ENCODE results near the gene INCENP. TPM values are rescaled to one million over a fixed set of nuclear protein-coding genes. Genes with fewer than 3 reads are reported as not detected.

INCENP gene
- total RNA-seq, 1 experiment from 2014 or later, result 56.2 TPM

GRCh38 chr11:62153617-62154016 is 29.8 kb downstream of the INCENP start:
- Mint-ChIP-seq H3K4me3 (ENCODE audit: unreplicated experiment) (no peak overlapping the region), H3K9me3 (ENCODE audit: unreplicated experiment) (no peaks in the 10 kb centered on the region), H3K27ac (ENCODE audit: low read depth, unreplicated experiment) (no peak overlapping the region), H3K36me3 (ENCODE audit: insufficient read depth, unreplicated experiment) (peaks cover 10% of the 10 kb centered on the region), H3K27me3 (ENCODE audit: insufficient read depth, unreplicated experiment) (peaks cover 3% of the 10 kb centered on the region), H3K4me1 (ENCODE audit: insufficient read depth, unreplicated experiment) (no peaks in the 10 kb centered on the region)
- DNase-seq (ENCODE audit: unreplicated experiment), result no peak
- no peak for TF ChIP-seq CTCF (IDR thresholded peaks at IDR 0.05; ENCODE audit: unreplicated experiment)
- ChIA-PET POLR2A (interaction anchor here (0.7 kb wide), 1 partner anchor 16 kb away, joined by 3 read pairs; no protein-coding TSS in a partner anchor), CTCF (interaction anchor here (1.8 kb wide), 1 partner anchor 18 kb away, joined by 4 read pairs; no protein-coding TSS in a partner anchor)
- no TSS peak for BruUV-seq (replicated peaks)
- intact Hi-C loops (cut with micrococcal nuclease), result no loop called here

GRCh38 chr11:62157603-62158002 is 33.8 kb downstream of the INCENP start:
- Mint-ChIP-seq H3K27me3 (ENCODE audit: insufficient read depth, unreplicated experiment) (peaks cover 43% of the 10 kb centered on the region), H3K4me1 (ENCODE audit: insufficient read depth, unreplicated experiment) (no peaks in the 10 kb centered on the region), H3K9me3 (ENCODE audit: unreplicated experiment) (no peaks in the 10 kb centered on the region), H3K36me3 (ENCODE audit: insufficient read depth, unreplicated experiment) (no peaks in the 10 kb centered on the region), H3K27ac (ENCODE audit: low read depth, unreplicated experiment) (no peak overlapping the region), H3K4me3 (ENCODE audit: unreplicated experiment) (no peak overlapping the region)
- no peak for DNase-seq (ENCODE audit: unreplicated experiment)
- ChIA-PET POLR2A (interaction anchor here (0.7 kb wide), 1 partner anchor 802 kb away, joined by 3 read pairs; no protein-coding TSS in a partner anchor), CTCF (interaction anchor here (1.6 kb wide), 1 partner anchor 14 kb away, joined by 8 read pairs; no protein-coding TSS in a partner anchor)
- no peak for TF ChIP-seq CTCF (IDR thresholded peaks at IDR 0.05; ENCODE audit: unreplicated experiment)
- intact Hi-C loops (cut with micrococcal nuclease), result no loop called here
- BruUV-seq (replicated peaks), result no TSS peak

- POLR2A ChIA-PET, result no interaction called here
Measured at GRCh38 chr11:62166371-62166770, 42.6 kb downstream of the INCENP start.

GRCh38 chr11:62169448-62169847 is 45.6 kb downstream of the INCENP start:
- intact Hi-C loops (cut with micrococcal nuclease), result no loop called here
- no peak for TF ChIP-seq CTCF (IDR thresholded peaks at IDR 0.05; ENCODE audit: unreplicated experiment)
- H3K36me3 Mint-ChIP-seq (ENCODE audit: insufficient read depth, unreplicated experiment), result no peaks in the 10 kb centered on the region
- CTCF ChIA-PET, result interaction anchor here (2.2 kb wide), 1 partner anchor 208 kb away, joined by 7 read pairs; no protein-coding TSS in a partner anchor
- H3K27ac Mint-ChIP-seq (ENCODE audit: low read depth, unreplicated experiment), result no peak overlapping the region
- no peak for DNase-seq (ENCODE audit: unreplicated experiment)
- no peaks in the 10 kb centered on the region for H3K9me3 Mint-ChIP-seq (ENCODE audit: unreplicated experiment)
- BruUV-seq (replicated peaks), result no TSS peak
- peaks cover 89% of the 10 kb centered on the region for H3K27me3 Mint-ChIP-seq (ENCODE audit: insufficient read depth, unreplicated experiment)
- H3K4me1 Mint-ChIP-seq (ENCODE audit: insufficient read depth, unreplicated experiment), result no peaks in the 10 kb centered on the region
- H3K4me3 Mint-ChIP-seq (ENCODE audit: unreplicated experiment), result no peak overlapping the region
- POLR2A ChIA-PET, result no interaction called here

More at GRCh38 chr11:62166371-62166770, 42.6 kb downstream of the INCENP start:
- H3K4me1 Mint-ChIP-seq (ENCODE audit: insufficient read depth, unreplicated experiment), result no peaks in the 10 kb centered on the region
- DNase-seq (ENCODE audit: unreplicated experiment), result no peak
- no peaks in the 10 kb centered on the region for H3K36me3 Mint-ChIP-seq (ENCODE audit: insufficient read depth, unreplicated experiment)
- CTCF ChIA-PET, result no interaction called here
- no peak for TF ChIP-seq CTCF (IDR thresholded peaks at IDR 0.05; ENCODE audit: unreplicated experiment)
- H3K9me3 Mint-ChIP-seq (ENCODE audit: unreplicated experiment), result no peaks in the 10 kb centered on the region
- H3K27ac Mint-ChIP-seq (ENCODE audit: low read depth, unreplicated experiment), result no peak overlapping the region
- intact Hi-C loops (cut with micrococcal nuclease), result no loop called here
- peaks cover 85% of the 10 kb centered on the region for H3K27me3 Mint-ChIP-seq (ENCODE audit: insufficient read depth, unreplicated experiment)
- no TSS peak for BruUV-seq (replicated peaks)
- H3K4me3 Mint-ChIP-seq (ENCODE audit: unreplicated experiment), result no peak overlapping the region

All from MCF 10A (cell line).